PC-3 (cell line): ENCODE measurements around the gene IGLL1.
"Not testable (repeated sequence)": the region's sequence is repeated elsewhere in the genome, so short reads cannot be mapped to it uniquely, and the experiment has no call there.

Experiments used
- CTCF ChIP-seq: fragments of 300-600 bp; sonication (generic); conservative IDR thresholded peaks from 2 replicates; pipeline ENCODE4 v1.5.1; 2017; ENCODE audit warnings: antibody characterized with exemption, low read depth, mild to moderate bottlenecking, low read length
- EZH2 ChIP-seq: fragments of 300-600 bp; sonication (generic); IDR thresholded peaks from one replicate; pipeline ENCODE4 v1.6.1; 2017; ENCODE audit warnings: antibody characterized with exemption, mild to moderate bottlenecking, low read length; ENCODE audit not compliant: unreplicated experiment

- TF ChIP-seq CTCF, EZH2: not testable (repeated sequence)
These were observed 17.6 kb upstream of the IGLL1 start for GRCh38 chr22:23597576-23598268.
